Adipose tissue (tissue), 3 donors: ENCODE data around the gene TSC22D2. TPM values are rescaled to one million over a fixed set of nuclear protein-coding genes. Genes with fewer than 3 reads are reported as not detected.
A peak's percentile ranks its signal among the peaks of the same experiment; 100 is the strongest.

ENCODE experiments used
- H3K27ac ChIP-seq: one replicate; pipeline ENCODE4 v1.5.1; 2013; ENCODE audit warnings: low read depth, low read length
- WGBS, 3 donors: extraction: QIAGEN DNeasy Blood & Tissue Kit; methylation state at CpG; one replicate each; pipeline ENCODE4 v1.1.7; 2013; 5-methylcytosine and 5-hydroxymethylcytosine counted together
- polyA plus RNA-seq, 3 donors: library from polyadenylated mRNA; stranded (reverse); fragments of 200-250 nt; gene quantifications; one replicate each; pipeline ENCODE4 v1.2.3, GENCODE V29; 2013
- donor health status: healthy with polysubstance abuse.
- donor health status: Bipolar disorder and iron deficiency.
- donor health status: healthy.

The TSC22D2 gene
- polyA plus RNA-seq, 3 donors = 3.1 to 17.2 (median 16.8) TPM

DNA sequence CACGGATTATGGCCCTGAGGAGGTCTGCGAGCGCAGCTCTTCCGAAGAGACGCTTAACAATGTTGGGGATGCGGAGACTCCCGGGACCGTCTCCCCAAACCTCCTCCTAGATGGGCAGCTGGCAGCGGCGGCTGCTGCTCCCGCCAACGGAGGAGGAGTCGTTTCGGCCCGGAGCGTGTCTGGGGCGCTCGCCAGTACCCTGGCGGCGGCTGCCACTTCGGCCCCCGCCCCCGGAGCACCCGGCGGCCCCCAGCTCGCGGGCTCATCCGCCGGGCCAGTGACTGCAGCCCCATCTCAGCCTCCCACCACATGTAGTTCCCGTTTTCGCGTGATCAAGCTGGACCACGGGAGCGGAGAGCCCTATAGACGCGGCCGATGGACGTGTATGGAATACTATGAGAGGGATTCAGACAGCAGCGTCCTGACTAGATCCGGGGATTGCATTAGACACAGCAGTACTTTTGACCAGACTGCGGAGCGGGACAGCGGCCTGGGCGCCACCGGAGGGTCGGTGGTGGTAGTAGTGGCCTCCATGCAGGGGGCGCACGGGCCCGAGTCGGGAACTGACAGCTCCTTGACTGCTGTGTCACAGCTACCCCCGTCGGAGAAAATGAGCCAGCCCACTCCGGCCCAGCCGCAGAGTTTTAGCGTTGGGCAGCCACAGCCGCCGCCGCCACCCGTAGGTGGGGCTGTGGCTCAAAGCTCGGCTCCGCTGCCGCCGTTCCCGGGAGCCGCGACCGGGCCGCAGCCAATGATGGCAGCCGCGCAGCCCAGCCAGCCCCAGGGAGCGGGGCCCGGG is 1.6 kb downstream of the TSC22D2 start:
- 0 to 1% (median 0%) methylated on average over 72 of the region's 72 CpGs for WGBS, 3 donors
- peak overlapping the region; percentile 55 for H3K27ac ChIP-seq

DNA sequence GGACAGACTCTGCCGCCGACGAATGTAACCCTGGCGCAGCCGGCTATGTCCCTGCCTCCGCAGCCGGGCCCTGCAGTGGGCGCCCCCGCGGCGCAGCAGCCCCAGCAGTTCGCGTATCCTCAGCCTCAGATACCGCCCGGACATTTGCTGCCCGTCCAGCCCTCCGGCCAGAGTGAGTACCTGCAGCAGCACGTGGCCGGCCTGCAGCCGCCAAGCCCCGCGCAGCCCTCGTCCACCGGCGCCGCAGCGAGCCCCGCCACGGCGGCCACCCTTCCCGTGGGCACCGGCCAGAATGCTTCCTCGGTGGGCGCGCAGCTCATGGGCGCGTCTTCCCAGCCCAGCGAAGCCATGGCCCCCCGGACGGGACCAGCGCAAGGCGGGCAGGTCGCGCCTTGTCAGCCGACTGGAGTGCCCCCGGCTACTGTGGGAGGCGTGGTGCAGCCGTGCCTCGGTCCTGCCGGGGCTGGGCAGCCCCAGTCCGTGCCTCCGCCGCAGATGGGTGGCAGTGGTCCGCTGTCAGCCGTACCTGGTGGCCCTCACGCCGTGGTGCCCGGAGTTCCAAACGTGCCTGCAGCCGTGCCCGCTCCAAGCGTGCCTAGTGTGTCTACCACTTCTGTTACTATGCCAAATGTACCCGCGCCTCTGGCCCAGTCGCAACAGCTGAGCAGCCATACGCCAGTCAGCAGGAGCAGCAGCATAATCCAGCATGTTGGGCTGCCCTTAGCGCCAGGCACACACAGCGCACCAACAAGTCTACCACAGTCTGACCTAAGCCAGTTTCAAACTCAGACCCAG is 2.4 kb downstream of the TSC22D2 start:
- 0 to 1% (median 1%) methylated on average over 63 to 68 of the region's 68 CpGs for WGBS, 3 donors
- H3K27ac ChIP-seq = no peak overlapping the region

DNA sequence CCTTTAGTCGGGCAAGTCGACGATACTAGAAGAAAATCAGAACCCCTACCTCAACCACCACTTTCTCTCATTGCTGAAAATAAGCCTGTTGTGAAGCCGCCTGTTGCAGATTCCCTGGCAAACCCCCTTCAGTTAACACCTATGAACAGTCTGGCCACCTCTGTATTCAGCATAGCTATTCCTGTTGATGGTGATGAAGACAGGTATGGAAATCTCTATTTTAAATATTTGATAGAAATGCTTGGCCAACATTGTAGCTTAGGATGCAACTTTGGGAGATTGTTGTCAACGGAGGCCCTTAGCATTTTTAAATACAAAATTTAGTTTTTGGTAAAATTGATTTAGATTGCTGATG is 3.0 kb downstream of the TSC22D2 start:
- H3K27ac ChIP-seq = no peak overlapping the region
- WGBS, 3 donors = 1 to 4% (median 2%) methylated on average over 5 of the region's 5 CpGs

DNA sequence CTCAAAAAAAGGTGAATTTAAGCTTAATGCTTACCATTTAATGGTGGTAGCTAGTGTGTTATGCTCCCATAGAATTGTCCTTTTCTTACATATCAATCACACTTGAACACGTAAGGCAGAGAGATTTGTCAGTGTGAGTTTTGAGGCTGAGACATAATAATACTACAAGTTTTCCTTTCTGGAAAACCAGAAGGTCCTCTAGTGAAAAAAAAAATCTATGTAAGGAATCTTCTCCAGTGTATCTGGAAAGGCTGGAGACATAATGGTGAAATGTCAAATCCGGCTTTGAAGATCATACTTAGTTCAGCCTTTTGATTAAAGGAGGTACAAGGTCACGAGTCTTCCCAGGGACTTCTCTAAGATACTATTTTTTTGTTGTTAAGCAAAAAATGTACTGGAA is 3.4 kb downstream of the TSC22D2 start:
- no peak overlapping the region for H3K27ac ChIP-seq
- 4 to 9% (median 7%) methylated on average over 3 of the region's 3 CpGs for WGBS, 3 donors

DNA sequence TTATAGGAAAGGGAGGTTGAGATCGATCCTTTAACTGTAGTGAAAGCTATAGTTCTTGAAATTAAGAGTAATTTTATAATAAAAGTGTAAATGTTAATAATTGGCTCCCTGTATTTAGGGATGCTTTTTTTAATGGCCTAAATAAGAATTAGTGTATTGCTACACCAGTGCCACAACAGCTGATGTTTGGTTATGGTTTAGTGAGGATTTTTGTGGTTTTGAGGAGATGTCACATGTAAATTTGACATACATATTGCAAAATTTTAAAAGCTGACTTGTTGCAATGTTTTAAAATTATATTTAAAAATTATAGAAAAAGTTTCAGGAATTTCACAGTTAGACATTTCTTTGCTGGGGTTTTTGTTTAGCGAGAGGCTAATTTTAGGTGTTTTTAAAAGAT is 3.9 kb downstream of the TSC22D2 start:
- no peak overlapping the region for H3K27ac ChIP-seq
- WGBS, 3 donors = 27 to 45% (median 41%) methylated on average over 2 of the region's 2 CpGs

DNA sequence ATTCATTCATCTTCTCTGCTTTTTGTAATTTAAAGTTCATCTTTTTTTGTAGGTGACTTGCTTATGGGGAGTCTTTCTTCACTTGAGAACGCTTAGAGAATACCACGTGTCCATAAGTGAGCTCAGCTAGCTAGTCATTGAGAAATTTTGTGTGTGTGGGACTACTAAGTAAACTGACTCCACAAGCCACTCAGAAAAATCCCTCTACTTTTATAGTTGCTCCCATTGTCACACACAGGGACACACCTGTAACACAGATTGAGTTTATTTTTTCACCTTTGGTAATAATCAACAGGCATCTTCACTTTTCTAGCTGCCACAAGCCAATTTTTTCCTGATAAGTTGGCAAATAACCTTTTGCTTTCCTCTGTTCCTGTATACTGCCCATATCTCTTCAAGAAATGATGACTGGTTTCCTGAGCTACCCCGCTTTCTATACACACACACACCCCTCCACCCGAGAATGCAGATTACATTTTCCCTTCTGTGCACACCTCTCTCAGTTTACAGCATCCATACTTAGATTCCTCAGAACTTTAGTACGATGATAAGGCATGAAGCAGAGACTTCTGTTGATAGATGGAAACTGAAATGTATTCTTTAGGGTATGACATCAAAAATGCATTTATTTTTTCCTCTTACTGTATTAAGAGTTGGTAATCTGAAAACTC is 4.6 kb downstream of the TSC22D2 start:
- WGBS, 3 donors = 1 to 4% (median 1%) methylated on average over 5 of the region's 5 CpGs
- no peak overlapping the region for H3K27ac ChIP-seq

DNA sequence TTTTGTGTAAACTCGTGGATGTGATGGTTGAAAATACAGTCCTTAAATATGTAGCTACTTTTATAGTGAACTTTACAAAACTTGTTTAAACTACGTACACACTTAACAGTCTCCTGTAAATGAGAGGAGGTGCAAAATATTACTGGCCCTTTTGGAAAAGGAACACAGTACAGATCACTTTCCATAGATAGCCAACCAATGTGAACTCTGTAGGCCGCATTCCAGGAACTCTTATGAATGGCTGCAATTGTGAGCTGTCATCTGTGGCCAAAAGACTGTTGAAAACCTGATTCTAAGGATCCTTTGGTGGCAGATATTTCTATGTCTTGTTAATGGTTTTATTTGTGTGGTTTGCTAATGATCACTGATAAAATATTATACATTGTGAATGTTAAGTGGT is 6.2 kb downstream of the TSC22D2 start:
- no peak overlapping the region for H3K27ac ChIP-seq
- WGBS, 3 donors = 21 to 42% (median 32%) methylated on average over 3 of the region's 3 CpGs

DNA sequence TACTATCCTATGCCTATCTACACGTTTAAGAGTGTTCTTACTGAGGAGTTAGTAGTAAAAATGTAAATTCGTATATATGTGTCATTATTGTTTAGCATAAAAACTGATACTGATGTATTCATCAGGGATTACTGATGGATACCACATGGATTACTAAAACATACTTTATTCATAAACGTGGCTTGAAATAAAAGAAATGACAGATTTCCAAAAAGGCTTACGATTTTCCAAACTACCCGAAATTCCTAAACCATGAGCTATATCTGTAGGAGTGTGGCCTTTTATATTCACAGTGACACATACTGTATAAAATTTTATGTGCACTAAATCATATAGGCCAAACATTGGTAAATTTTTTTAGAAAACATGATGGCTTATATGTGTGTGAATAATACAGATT is 6.9 kb downstream of the TSC22D2 start:
- H3K27ac ChIP-seq = no peak overlapping the region
- whole genome bisulfite sequencing, 3 donors = 63 to 65% (median 64%) methylated on average over 5 of the region's 5 CpGs

DNA sequence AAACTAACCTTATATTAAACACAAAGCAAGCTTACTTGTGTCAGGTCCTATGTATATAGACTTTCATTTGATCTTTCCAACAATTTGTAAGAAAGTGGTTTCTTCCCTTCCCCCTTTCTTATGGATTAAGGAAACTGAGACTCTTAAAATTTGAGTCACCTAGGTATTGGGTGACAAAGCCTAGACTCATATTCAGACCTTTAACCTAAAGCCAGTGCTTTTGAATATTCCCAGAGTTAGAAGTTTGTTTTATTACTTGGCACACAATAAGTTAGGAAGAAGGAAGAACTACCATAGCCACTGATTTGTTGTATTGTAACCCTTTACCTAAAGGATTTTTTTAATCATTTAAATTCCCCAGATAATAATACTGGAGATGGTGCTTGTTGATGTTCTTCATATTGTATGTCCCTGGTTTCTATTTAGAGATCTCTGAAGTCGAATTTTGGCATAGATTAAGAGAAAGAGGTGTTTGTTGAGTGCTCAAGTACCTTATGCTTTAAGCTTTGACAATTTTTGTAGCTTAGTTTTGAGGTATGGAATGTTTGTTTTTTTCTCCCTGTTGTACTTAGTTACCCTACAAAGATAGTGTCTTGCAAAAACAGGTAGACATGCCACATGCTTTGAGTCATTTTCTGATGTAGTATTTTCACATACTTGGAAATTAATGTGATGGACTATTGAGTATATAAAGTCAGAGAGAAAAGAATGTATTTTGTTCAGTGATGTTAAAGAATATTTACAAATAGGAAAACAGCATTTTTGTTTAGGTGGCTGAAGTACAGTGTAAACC is 11.2 kb downstream of the TSC22D2 start:
- no peak overlapping the region for H3K27ac ChIP-seq

DNA sequence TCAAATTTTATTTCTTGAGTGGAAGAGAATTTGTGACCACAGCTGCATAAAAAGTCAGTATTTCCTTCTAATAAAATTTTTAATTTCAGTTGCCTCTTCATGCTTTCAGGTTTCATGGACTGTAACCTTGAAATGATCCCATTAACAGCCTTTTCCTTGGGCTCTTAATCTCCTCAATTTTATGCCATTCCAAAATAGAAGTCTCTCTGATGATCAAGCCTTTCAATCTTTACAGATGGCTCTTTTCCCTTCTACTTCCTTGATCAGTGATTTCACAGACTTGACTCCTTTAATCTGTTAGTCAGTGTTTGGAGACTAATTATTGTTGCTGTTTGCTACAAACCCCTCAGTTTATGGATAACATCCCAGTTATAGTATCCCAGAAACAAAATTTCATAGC is 11.9 kb downstream of the TSC22D2 start:
- H3K27ac ChIP-seq = no peak overlapping the region

More for the DNA sequence above, 11.2 kb downstream of the TSC22D2 start:
- 56 to 90% (median 79%) methylated on average over 1 of the region's 1 CpG for WGBS, 3 donors

DNA sequence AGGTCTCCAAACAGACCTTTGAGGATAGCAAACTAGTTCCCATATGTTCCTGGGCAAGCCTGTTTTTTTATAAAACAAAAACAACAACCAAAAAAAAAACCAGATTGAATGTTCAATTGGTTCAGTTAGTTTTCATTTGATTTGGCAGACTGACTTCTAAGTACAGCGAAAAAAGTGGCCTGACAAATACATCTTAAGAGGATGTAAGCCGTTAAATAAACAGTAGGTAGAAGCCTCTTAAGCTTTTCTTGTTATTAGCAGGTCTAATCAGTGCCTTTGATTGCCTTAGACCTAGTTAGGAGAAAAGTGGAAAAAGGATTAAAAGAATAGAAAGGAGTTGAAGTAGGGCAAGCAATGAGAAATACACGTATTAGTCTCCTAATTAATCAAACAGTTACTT is 13.2 kb downstream of the TSC22D2 start:
- no peak overlapping the region for H3K27ac ChIP-seq
- 44 to 77% (median 76%) methylated on average over 3 of the region's 3 CpGs for WGBS, 3 donors

DNA sequence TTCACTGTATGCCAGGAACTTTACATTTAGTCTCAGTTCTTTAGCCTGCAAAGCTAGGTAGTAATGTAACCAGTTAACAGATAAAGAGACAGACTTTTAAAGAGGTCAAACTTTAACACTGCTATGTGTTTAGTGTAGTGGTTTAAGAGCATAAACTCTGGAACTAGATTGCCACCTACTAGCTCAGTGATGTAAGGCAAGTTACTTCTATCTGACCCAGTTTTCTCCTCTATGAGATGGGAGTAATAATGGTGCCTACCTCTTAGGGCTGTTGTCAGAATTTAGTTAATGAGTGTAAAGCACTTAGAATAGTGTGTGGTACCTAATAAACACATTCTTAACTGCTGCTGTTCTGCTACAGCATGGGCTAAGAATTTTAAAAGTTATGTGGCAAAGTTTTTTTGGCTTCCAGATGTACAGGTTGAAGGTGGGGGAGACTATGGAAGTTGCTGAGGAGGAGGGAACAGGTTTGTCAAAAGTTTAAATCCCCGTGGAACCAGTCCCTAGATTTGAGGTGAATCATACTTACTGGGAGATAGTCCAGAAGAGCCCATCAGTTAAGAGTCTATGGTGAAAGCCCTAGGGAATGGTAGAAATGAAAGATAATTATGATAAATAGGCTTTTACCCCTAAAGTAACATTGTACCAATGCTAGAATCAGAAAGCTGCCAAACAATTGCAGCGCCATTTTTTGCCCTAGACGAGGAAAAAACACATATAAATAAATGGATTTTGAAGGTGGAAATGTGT is 13.9 kb downstream of the TSC22D2 start:
- no peak overlapping the region for H3K27ac ChIP-seq
- 68 to 81% (median 72%) methylated on average over 3 of the region's 3 CpGs for WGBS, 3 donors

DNA sequence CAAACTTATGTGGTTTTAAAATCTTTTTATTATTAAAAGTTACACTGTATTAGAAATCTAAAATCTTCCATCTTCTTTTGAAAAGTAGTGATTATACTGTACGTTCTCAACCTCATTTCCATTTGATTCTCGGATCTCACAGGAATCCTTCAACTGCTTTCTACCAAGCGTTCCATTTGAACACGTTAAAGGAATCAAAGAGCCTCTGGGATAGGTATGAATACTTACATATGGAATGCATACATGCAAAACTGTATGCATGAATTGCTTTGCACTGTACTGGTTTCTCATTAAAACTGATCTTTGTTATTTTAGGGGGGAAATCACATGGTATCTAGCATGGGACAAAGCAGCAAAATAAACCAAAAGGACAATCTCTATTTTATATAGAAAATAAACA is 14.8 kb downstream of the TSC22D2 start:
- H3K27ac ChIP-seq = no peak overlapping the region
- WGBS, 3 donors = 84 to 90% (median 88%) methylated on average over 4 of the region's 4 CpGs

DNA sequence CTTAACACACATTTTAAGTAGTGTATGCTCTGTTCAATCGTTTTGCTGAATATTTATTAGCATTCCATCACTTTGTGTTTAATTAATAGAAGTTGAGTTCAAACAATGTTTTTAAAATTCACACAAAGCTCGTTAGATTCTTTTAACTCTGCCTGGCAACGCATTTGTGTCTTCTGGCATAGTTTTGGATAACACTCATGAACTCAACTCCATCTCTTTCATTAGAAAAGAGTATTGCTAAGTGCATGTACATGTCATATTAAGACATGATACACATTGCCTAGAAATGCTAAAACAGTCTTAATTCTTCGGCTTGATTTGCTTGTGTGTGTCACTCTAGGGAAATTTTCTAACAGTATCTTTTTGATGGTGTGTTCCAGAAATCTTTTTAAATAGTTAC is 15.7 kb downstream of the TSC22D2 start:
- WGBS, 3 donors = 56 to 66% (median 63%) methylated on average over 4 of the region's 4 CpGs
- no peak overlapping the region for H3K27ac ChIP-seq

DNA sequence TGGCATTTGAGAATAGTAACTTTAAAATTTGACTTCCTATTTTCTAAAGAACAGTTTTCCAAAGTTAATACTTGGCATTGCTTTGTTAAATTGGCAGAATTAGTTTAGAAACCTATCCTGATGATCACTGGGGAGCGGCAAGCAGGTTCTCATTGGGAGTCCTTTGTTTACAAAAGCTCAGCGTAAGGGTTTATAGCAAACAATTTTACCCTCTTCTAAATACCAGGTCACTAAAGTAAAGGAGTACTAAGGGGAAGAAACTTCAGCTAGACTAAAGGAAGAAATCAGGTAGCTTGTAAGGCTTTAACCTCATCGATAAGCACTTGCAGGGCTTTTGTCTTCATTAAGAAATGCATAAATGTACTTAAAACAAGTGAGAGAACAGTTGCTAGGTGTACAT is 18.2 kb downstream of the TSC22D2 start:
- 91 to 95% (median 93%) methylated on average over 3 of the region's 3 CpGs for WGBS, 3 donors

DNA sequence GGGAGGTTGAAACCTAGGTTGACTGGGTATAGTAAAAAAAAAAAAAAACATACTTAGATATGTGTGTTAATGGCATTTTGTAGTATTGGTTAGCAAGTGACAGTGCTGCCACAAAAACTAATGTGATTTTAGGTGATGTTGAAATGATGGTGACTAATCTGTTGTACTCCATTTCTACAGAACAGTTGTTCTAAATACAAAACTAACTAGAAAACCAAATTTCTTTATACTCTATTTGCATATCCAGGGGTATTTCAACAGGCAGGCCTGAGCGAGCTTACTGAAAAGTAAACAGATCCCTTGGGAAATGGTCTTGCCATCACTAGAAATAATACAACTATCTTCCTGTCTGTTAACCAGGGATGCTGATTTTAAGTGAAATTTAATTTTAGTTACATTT is 20.5 kb downstream of the TSC22D2 start:
- no peak overlapping the region for H3K27ac ChIP-seq
- 38 to 77% (median 67%) methylated on average over 1 of the region's 1 CpG for WGBS, 3 donors

More for the DNA sequence above, 18.2 kb downstream of the TSC22D2 start:
- H3K27ac ChIP-seq = no peak overlapping the region

DNA sequence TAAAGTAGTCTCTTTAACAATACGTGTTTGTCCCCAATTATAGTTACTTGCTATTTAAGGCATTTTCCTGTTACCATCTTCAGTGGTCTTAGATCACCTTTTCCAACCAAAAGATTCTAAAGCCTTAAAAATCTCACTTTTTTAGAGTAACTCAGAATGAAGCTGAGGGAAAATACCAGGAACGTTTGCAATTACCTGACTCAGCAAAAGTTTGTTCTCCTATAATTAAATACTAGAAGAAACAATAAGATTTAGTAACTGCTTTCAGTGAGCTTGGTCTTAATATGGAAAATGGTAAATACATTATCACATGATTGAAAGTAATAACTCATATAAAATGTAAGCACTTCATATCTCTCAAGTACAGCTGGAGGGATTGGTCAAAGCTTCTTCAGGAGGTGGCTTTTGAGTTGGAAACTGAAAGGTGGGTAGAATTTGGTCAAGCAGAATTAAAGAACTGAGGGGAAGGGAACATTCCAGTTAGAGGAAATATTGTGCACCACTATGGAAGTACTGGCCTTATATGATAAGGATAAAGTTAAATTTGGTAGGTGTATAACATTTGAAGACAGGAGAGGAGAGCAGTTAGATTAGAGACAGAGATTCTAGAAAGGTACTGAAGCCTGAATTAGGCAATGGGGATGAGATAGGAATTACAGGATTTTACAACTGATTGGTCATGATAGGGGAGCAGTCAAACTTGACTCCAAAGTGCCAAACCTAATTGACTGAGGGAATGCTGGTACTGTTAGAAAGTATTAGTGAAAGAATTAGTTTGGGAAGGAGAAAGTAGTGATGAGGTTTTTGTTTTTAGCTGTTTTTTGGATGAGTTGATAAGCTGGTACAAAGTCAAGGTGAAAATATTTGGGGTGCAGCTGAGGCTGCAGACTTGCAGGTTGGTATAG is 21.9 kb downstream of the TSC22D2 start:
- H3K27ac ChIP-seq = no peak overlapping the region
- 43 to 58% (median 50%) methylated on average over 2 of the region's 2 CpGs for WGBS, 3 donors
